ENCODE data around the gene HOXB1. TPM values are rescaled to one million over a fixed set of nuclear protein-coding genes. Genes with fewer than 3 reads are reported as not detected.
A peak's percentile ranks its signal among the peaks of the same experiment; 100 is the strongest.

HOXB1 gene
- total RNA-seq, 4 donors from 2014 or later: not detected

DNA sequence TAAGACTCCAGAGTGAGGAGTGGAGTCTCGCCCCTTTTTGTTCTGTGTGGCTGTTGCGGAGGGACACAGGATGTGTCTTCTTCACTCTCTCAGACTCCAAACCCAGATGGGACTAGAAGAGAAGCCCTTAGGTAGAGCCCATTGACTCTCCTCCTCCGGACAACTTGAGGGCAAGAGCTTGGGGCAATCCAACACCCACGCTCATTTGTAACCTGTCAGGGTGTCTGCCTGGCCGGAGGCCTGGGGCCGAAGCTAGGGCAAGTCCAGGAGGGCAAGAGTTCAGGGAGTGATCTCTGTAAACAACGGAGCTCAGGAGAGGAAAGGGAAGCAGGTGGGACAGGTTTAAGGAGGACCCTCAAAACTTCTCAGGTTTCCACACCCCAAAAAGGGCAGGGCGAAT lies 1.4 kb upstream of the HOXB1 start:
- H3K9me3 ChIP-seq: no peaks in the 10 kb centered on the region
- DNase-seq: peak in 1 of 3 donors; percentile 19
- no peaks in the 10 kb centered on the region for H3K36me3 ChIP-seq

DNA sequence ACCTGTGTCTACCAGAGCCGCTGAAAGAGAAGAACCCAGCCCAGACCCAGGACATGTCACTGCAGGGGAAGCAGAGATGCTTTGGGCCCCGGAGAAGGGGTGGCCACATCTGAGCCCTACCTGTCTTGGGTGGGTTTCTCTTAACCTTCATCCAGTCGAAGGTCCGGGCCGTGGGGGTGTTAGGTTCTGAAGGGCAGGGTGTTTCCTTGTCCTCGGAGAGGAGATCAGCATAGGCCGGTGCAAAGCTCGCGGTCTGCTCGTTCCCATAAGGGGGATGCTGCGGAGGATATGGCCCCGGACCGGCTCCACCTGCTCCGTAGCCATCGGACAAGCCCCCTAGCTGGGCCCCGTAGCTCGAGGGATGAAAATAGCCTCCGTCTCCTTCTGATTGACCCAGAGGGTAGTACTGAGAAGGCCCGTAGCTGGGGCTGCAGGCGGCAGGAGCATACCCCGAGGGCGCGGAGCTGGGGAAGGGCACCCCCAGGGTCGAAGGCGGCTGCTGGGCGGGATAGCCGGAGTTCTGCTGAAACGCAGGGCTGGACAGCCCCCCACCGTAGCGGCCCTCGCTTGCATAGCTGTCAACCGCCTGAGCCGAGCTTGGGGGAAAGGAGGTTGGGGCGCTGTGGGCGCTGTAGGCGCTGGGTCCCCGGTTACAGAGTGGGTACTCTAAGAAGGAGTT lies 464 bp downstream of the HOXB1 start:
- Histone ChIP-seq H3K27ac (no peak overlapping the region), H3K4me1 (peaks cover 0 to 6% (median 0%) of the 10 kb centered on the region in 4 donors), H3K36me3 (no peaks in the 10 kb centered on the region), H3K27me3 (no peaks in the 10 kb centered on the region), H3K4me3 (no peak overlapping the region), H3K9me3 (no peaks in the 10 kb centered on the region)
- DNase-seq: peak in 1 of 3 donors; percentile 37
- TF ChIP-seq POLR2A (IDR thresholded peaks at IDR 0.05): no peak
- TF ChIP-seq, protein P1, sequence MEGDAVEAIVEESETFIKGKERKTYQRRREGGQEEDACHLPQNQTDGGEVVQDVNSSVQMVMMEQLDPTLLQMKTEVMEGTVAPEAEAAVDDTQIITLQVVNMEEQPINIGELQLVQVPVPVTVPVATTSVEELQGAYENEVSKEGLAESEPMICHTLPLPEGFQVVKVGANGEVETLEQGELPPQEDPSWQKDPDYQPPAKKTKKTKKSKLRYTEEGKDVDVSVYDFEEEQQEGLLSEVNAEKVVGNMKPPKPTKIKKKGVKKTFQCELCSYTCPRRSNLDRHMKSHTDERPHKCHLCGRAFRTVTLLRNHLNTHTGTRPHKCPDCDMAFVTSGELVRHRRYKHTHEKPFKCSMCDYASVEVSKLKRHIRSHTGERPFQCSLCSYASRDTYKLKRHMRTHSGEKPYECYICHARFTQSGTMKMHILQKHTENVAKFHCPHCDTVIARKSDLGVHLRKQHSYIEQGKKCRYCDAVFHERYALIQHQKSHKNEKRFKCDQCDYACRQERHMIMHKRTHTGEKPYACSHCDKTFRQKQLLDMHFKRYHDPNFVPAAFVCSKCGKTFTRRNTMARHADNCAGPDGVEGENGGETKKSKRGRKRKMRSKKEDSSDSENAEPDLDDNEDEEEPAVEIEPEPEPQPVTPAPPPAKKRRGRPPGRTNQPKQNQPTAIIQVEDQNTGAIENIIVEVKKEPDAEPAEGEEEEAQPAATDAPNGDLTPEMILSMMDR (IDR thresholded peaks at IDR 0.05): no peak

More for the DNA sequence above, 1.4 kb upstream of the HOXB1 start:
- Histone ChIP-seq H3K27me3 (no peaks in the 10 kb centered on the region), H3K4me1 (no peaks in the 10 kb centered on the region), H3K27ac (no peak overlapping the region), H3K4me3 (no peak overlapping the region)
- TF ChIP-seq POLR2A (IDR thresholded peaks at IDR 0.05): no peak
- TF ChIP-seq, protein P1 (IDR thresholded peaks at IDR 0.05): no peak

DNA sequence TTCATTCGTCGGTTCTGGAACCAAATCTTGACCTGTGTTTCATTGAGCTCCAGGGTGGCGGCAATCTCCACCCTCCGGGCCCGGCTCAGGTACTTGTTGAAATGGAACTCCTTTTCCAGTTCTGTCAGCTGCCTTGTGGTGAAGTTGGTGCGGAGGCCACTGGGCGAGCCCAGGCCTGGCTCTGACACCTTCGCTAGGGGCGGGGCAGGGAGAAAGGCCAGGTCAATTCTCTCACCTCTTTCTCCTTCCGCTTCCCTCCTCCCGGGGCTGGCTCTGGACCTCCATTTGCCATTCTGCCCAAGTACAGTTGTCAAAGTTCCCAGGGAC lies 1.2 kb downstream of the HOXB1 start:
- H3K27ac ChIP-seq: no peak overlapping the region
- TF ChIP-seq, protein P1 (IDR thresholded peaks at IDR 0.05): no peak
- TF ChIP-seq POLR2A (IDR thresholded peaks at IDR 0.05): no peak
- no peaks in the 10 kb centered on the region for H3K9me3 ChIP-seq
- no peak overlapping the region for H3K4me3 ChIP-seq
- DNase-seq: peak in 1 of 3 donors; percentile 36
- no peaks in the 10 kb centered on the region for H3K36me3 ChIP-seq
- no peaks in the 10 kb centered on the region for H3K27me3 ChIP-seq
- H3K4me1 ChIP-seq: peaks cover 0 to 6% (median 0%) of the 10 kb centered on the region in 4 donors

DNA sequence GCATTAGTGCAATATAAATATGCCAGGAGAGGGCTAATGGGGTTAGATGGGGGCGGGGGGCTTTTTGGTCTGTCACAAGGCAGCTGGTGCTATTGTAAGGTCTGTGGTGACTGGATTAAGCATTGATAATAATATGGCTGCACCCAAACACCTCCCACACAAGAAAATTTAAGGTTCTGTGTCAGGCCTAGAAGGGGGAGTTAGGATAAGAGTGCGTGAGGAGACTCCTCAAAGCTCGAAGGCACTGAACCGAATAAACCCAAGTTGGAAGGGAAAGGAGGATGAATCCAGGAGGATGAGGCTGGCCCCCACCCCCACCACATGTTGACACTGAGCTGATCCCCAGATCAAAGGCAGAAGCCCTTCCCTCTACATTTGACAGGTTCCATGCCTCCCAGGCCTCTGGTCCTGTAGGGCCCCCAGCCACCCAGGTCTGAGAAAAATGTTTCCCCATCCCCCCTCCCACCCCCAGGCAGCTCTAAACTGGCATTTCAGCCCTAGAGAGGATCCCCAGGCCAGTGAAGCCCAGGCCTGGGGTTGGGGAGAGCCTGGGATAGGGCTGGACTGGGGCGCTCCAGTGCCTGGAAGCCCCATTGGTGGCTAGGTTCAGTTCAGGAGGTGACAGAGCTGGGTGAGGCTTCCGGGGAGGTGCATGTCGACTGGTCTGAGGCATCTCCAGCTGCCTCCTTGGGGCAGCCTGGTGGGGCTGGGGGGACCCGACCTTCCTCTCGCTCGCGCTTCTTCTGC lies 1.7 kb downstream of the HOXB1 start:
- H3K9me3 ChIP-seq: no peaks in the 10 kb centered on the region
- H3K4me3 ChIP-seq: no peak overlapping the region
- peaks cover 0 to 6% (median 0%) of the 10 kb centered on the region in 4 donors for H3K4me1 ChIP-seq
- no peaks in the 10 kb centered on the region for H3K36me3 ChIP-seq
- DNase-seq: peak in 1 of 3 donors; percentile 10
- no peak for TF ChIP-seq POLR2A (IDR thresholded peaks at IDR 0.05)
- TF ChIP-seq, protein P1 (IDR thresholded peaks at IDR 0.05): no peak
- no peak overlapping the region for H3K27ac ChIP-seq
- H3K27me3 ChIP-seq: no peaks in the 10 kb centered on the region

DNA sequence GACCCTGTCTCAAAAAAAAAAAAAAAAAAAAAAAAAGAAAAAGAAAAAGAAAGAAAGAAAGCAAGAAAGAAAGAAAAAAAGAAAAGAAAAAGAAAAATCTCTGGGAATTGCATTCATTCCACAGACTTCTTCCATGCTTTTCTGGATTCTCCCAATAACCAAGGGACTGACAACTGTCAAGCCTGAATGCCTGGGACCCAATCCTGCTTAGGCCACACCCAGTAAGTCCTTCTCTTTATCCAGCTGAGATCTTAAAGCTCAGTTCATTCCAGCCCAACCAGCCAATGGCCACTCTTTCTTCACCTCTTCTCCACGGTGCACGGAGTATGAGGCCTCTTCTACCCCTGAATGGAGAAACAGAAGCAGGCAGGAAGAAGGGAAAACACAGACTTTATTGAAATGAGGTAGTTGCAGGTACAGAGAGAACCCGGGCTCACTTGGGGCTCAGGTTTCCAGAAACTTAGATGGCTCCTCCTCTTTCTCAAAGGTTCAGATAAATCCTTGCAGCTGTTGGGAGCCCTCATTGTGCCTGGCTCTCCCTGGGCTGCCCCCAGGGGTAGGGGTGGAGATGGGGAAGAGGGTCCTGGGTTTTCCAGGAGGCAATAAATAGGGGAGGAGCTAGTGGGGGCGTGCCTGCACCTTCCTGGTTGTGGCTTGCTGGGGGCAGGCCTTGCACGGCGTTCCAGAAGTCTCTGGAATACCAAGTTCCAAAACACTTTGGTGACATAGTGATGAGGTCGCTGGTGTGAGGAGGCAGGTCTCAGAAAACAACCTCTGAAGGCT lies 2.5 kb downstream of the HOXB1 start:
- no peaks in the 10 kb centered on the region for H3K9me3 ChIP-seq
- peaks cover 0 to 6% (median 0%) of the 10 kb centered on the region in 4 donors for H3K4me1 ChIP-seq
- no peaks in the 10 kb centered on the region for H3K36me3 ChIP-seq
- no peak for TF ChIP-seq POLR2A (IDR thresholded peaks at IDR 0.05)
- TF ChIP-seq, protein P1 (IDR thresholded peaks at IDR 0.05): no peak
- DNase-seq: peak in 1 of 3 donors; percentile 22
- H3K27me3 ChIP-seq: no peaks in the 10 kb centered on the region
- no peak overlapping the region for H3K27ac ChIP-seq
- H3K4me3 ChIP-seq: no peak overlapping the region
